Head of caudate nucleus (tissue), 42 donors: ENCODE results near the gene NKRF.

Source experiments
- DNase-seq, 42 donors: peaks; one replicate each; pipeline versions ENCODE4 v3.0.0 to v3.0.0-alpha.2; 2020 to 2021; ENCODE audit warnings: mixed read lengths in 7 of 42
- intact Hi-C: fragments of 100-400 bp; cut with DNase I; formaldehyde crosslinking; loops from one replicate; pipeline ENCODE4 v1.15.0; 2022

NKRF gene

DNA sequence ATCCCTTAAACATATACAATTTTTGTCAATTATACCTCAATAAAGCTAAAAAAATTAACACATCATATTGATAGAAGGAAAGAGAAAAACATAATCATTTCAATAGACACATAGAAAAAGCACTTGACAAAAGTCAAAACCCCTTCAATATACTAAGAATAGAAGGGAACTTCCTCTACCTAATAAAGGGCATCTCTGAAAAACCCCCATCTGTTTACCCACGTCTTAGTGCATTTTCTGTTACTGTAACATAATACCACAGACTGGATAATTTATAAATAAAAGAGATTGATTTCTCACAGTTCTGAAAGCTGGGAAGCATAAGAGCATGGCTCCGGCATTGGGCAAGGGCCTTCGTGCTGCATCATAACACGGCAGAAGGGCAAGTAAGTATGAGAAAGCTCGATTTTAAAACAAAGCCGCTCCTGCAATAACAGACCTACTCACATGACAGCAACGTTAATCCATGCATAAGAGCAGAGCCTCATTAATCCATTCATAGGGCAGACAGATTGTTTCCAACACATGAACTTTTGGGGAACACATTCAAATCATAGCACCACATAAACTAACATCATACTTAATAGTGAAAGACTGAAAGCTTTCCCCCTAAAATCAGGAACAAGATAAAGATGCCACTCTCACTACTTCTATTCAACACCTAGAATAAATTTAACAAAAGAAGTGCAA is 56.8 kb downstream of the NKRF start:
- intact Hi-C loops, result no loop called here
- DNase-seq, result no peak

DNA sequence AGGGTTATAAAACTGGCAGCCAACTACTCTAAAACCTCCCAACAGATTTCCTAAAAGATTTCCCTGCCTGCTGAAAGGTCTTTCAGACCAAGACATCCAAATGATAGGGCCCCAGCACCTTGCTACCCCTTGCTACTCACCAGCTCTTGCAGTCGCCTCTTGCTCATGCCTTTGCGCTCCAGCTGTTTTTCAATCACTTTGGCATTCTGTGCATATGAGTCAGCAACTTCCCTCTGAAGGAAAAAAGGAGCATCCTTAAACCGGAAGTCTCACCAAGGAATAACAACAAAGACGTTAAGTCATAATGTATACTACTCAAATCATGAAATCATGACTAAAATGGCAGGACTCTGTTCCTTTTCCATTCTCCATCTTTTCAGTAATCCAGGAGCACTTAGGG is 65.0 kb downstream of the NKRF start:
- intact Hi-C loops, result no loop called here

DNA sequence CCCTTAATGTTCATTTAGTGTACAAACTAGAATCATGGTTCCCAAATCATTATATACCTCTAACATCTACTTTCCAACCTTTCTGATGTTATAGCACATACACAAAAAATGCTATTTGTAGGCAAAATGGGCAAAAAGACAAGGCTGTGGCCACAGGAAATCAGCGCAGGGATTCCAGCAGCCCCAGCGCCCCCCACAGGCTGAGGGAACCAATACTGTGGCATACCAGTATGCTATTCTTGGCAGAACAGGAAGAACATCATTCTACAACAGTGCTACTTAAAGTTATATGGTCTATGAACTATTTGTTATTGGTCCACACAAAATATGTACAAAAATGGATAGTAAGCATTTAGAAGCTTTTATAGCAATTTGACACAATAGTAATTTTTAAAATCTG is 66.4 kb downstream of the NKRF start:
- no peak for DNase-seq
- intact Hi-C loops, result no loop called here

More for the DNA sequence above, 65.0 kb downstream of the NKRF start:
- no peak for DNase-seq
